ENCODE measurements around the gene SETDB1. TPM values are rescaled to one million over a fixed set of nuclear protein-coding genes. Genes with fewer than 3 reads are reported as not detected.

The SETDB1 gene
- total and polyA plus RNA-seq, 4 experiments from 2014 or later: 9.8 to 72.6 (median 42.8) TPM

Other genes starting within 250 kb of the SETDB1 start
- 10 to 100 TPM; 29.7 to 30.4 TPM for gene GOLPH3L, start 229.2 kb upstream of the SETDB1 start, total RNA-seq
- gene GOLPH3L, start 229.2 kb upstream of the SETDB1 start, polyA plus RNA-seq: 10 to 100 TPM; 16.7 to 25.7 TPM
- under 1 TPM in 1 of 2 experiments, not detected in 1; 0.64 TPM for gene HORMAD1, start 205.5 kb upstream of the SETDB1 start, total RNA-seq
- gene HORMAD1, start 205.5 kb upstream of the SETDB1 start, polyA plus RNA-seq: not detected
- 100 to 1,000 TPM; 119 TPM for gene CTSS, start 160.6 kb upstream of the SETDB1 start, total RNA-seq
- 100 to 1,000 TPM; 146 to 172 TPM for gene CTSS, start 160.6 kb upstream of the SETDB1 start, polyA plus RNA-seq
- gene CTSK, start 118.1 kb upstream of the SETDB1 start, total RNA-seq: 1 to 10 TPM; 5.9 to 6.6 TPM
- under 1 TPM in 1 of 2 donors, not detected in 1; 0.56 TPM for gene CTSK, start 118.1 kb upstream of the SETDB1 start, polyA plus RNA-seq
- 10 to 100 TPM; 36.6 to 37.7 TPM for gene ARNT, start 49.8 kb upstream of the SETDB1 start, total RNA-seq
- 10 to 100 TPM; 20.2 to 25.5 TPM for gene ARNT, start 49.8 kb upstream of the SETDB1 start, polyA plus RNA-seq
- not detected for gene CTXND2, start 39.2 kb upstream of the SETDB1 start, total RNA-seq
- gene CTXND2, start 39.2 kb upstream of the SETDB1 start, polyA plus RNA-seq: not detected
- 100 to 1,000 TPM; 145 to 149 TPM for gene CERS2, start 48.5 kb downstream of the SETDB1 start, total RNA-seq
- gene CERS2, start 48.5 kb downstream of the SETDB1 start, polyA plus RNA-seq: 100 to 1,000 TPM; 184 to 206 TPM
- gene ANXA9, start 55.9 kb downstream of the SETDB1 start, total RNA-seq: under 1 TPM in 1 of 2 experiments, not detected in 1; 0.17 TPM
- gene ANXA9, start 55.9 kb downstream of the SETDB1 start, polyA plus RNA-seq: under 1 TPM; 0.23 to 0.33 TPM
- gene MINDY1, start 80.5 kb downstream of the SETDB1 start, total RNA-seq: 10 to 100 TPM; 31.4 to 32.1 TPM
- 10 to 100 TPM in 1 of 2 donors, 1 to 10 TPM in 1; 6.5 to 17.6 TPM for gene MINDY1, start 80.5 kb downstream of the SETDB1 start, polyA plus RNA-seq
- gene PRUNE1, start 82.1 kb downstream of the SETDB1 start, total RNA-seq: 10 to 100 TPM; 35.0 to 38.9 TPM
- 10 to 100 TPM; 52.6 to 59.0 TPM for gene PRUNE1, start 82.1 kb downstream of the SETDB1 start, polyA plus RNA-seq
- gene BNIPL, start 110.2 kb downstream of the SETDB1 start, total RNA-seq: 1 to 10 TPM; 4.6 to 8.3 TPM
- not detected for gene BNIPL, start 110.2 kb downstream of the SETDB1 start, polyA plus RNA-seq
- gene C1orf56, start 121.4 kb downstream of the SETDB1 start, total RNA-seq: 1 to 10 TPM; 2.4 to 3.5 TPM
- gene C1orf56, start 121.4 kb downstream of the SETDB1 start, polyA plus RNA-seq: 1 to 10 TPM; 1.4 to 3.6 TPM
- gene CDC42SE1, start 133.3 kb downstream of the SETDB1 start, total RNA-seq: 100 to 1,000 TPM; 478 to 483 TPM
- 100 to 1,000 TPM in 1 of 2 donors, 10 to 100 TPM in 1; 66.2 to 100 TPM for gene CDC42SE1, start 133.3 kb downstream of the SETDB1 start, polyA plus RNA-seq
- gene MLLT11, start 134.0 kb downstream of the SETDB1 start, total RNA-seq: 1 to 10 TPM; 4.5 to 4.9 TPM
- 1 to 10 TPM; 3.6 to 3.9 TPM for gene MLLT11, start 134.0 kb downstream of the SETDB1 start, polyA plus RNA-seq
- 10 to 100 TPM; 36.8 to 42.8 TPM for gene GABPB2, start 144.4 kb downstream of the SETDB1 start, total RNA-seq
- gene GABPB2, start 144.4 kb downstream of the SETDB1 start, polyA plus RNA-seq: 10 to 100 TPM in 1 of 2 donors, 1 to 10 TPM in 1; 4.9 to 14.2 TPM
- 1 to 10 TPM; 7.6 to 8.2 TPM for gene SEMA6C, start 220.3 kb downstream of the SETDB1 start, total RNA-seq
- gene SEMA6C, start 220.3 kb downstream of the SETDB1 start, polyA plus RNA-seq: 1 to 10 TPM in 1 of 2 donors, under 1 TPM in 1; 0.54 to 2.1 TPM
- gene TNFAIP8L2, start 230.3 kb downstream of the SETDB1 start, total RNA-seq: 10 to 100 TPM; 45.9 to 49.7 TPM
- gene TNFAIP8L2, start 230.3 kb downstream of the SETDB1 start, polyA plus RNA-seq: 10 to 100 TPM; 10.8 to 42.3 TPM
- gene LYSMD1, start 239.5 kb downstream of the SETDB1 start, total RNA-seq: 1 to 10 TPM; 1.0 to 1.3 TPM
- under 1 TPM in 1 of 2 donors, not detected in 1; 0.59 TPM for gene LYSMD1, start 239.5 kb downstream of the SETDB1 start, polyA plus RNA-seq
- gene SCNM1, start 239.8 kb downstream of the SETDB1 start, total RNA-seq: 10 to 100 TPM; 57.4 to 61.4 TPM
- 10 to 100 TPM; 76.5 to 80.9 TPM for gene SCNM1, start 239.8 kb downstream of the SETDB1 start, polyA plus RNA-seq
- gene TMOD4, start 249.6 kb downstream of the SETDB1 start, total RNA-seq: 1 to 10 TPM; 6.4 TPM
- gene TMOD4, start 249.6 kb downstream of the SETDB1 start, polyA plus RNA-seq: not detected

All from CD4-positive, alpha-beta memory T cell (primary cell).